ENCODE data around the gene IFT81.
"Not testable (repeated sequence)": the region's sequence is repeated elsewhere in the genome, so short reads cannot be mapped to it uniquely, and the experiment has no call there.

IFT81 gene

GRCh38 chr12:110124269-110124995 lies at the start of gene IFT81:
Gene IFT81 (plus strand): TSS chr12:110124357. CDS start chr12:110127381, 3,024 bp downstream.
- peak; percentile 97 for DNase-seq

- no peak for DNase-seq
Observed at GRCh38 chr12:110075880-110076279, 48.3 kb upstream of the IFT81 start.

GRCh38 chr12:110077800-110078199 lies 46.4 kb upstream of the IFT81 start:
- no peak for DNase-seq

- peak; percentile 61 for DNase-seq
Observed at GRCh38 chr12:110079477-110080400, 44.4 kb upstream of the IFT81 start.

- no peak for DNase-seq
Observed at GRCh38 chr12:110080410-110080809, 43.7 kb upstream of the IFT81 start.

- DNase-seq, result no peak
Observed at GRCh38 chr12:110084314-110085015, 39.7 kb upstream of the IFT81 start.

- DNase-seq, result not testable (repeated sequence)
Observed at GRCh38 chr12:110088216-110088615, 35.9 kb upstream of the IFT81 start.

- no peak for DNase-seq
Observed at GRCh38 chr12:110088936-110089335, 35.2 kb upstream of the IFT81 start.

GRCh38 chr12:110090266-110091135 lies 33.7 kb upstream of the IFT81 start:
- no peak for DNase-seq

GRCh38 chr12:110091136-110091711 lies 32.9 kb upstream of the IFT81 start:
- DNase-seq, result no peak

- no peak for DNase-seq
Observed at GRCh38 chr12:110093631-110094311, 30.4 kb upstream of the IFT81 start.

GRCh38 chr12:110100315-110100970 lies 23.7 kb upstream of the IFT81 start:
- peak; percentile 38 for DNase-seq

- DNase-seq, result no peak
Observed at GRCh38 chr12:110102255-110102654, 21.9 kb upstream of the IFT81 start.

- no peak for DNase-seq
Observed at GRCh38 chr12:110104188-110105094, 19.7 kb upstream of the IFT81 start.

- DNase-seq, result no peak
Observed at GRCh38 chr12:110105159-110105558, 19.0 kb upstream of the IFT81 start.

GRCh38 chr12:110105986-110106385 lies 18.2 kb upstream of the IFT81 start:
- no peak for DNase-seq

- DNase-seq, result no peak
Observed at GRCh38 chr12:110107369-110108281, 16.5 kb upstream of the IFT81 start.

- no peak for DNase-seq
Observed at GRCh38 chr12:110108309-110109036, 15.7 kb upstream of the IFT81 start.

All from activated CD4-positive, alpha-beta T cell treated with anti-CD3 and anti-CD28 coated beads for 1 hour (primary cell).